RWPE2 (cell line): ENCODE measurements around the gene TENM4.

Source experiments
- ATAC-seq: fragments of 200-7000 bp; cut with Tn5 transposase; 3 replicates; pipeline ENCODE4 v1.9.1; 2021; ENCODE audit warnings: low read depth
- DNase-seq: peaks from one replicate; pipeline ENCODE4 v3.0.0-alpha.2; 2020; ENCODE audit warnings: low spot score
- H3K27ac ChIP-seq: fragments of 450-650 bp; 2 replicates; pipeline ENCODE4 v1.5.1; 2017; ENCODE audit warnings: mild to moderate bottlenecking; ENCODE audit not compliant: poor library complexity, severe bottlenecking
- H3K27me3 ChIP-seq: fragments of 250-450 bp; sonication (Bioruptor Pico); 2 replicates; pipeline ENCODE4 v1.5.1; 2021; ENCODE audit warnings: mild to moderate bottlenecking, moderate library complexity; ENCODE audit not compliant: insufficient read depth, poor library complexity, severe bottlenecking
- H3K36me3 ChIP-seq: fragments of 250-450 bp; sonication (Bioruptor Pico); 2 replicates; pipeline ENCODE4 v1.5.1; 2020; ENCODE audit warnings: low read depth, mild to moderate bottlenecking, moderate library complexity
- H3K4me1 ChIP-seq: fragments of 250-450 bp; sonication (Bioruptor Pico); 2 replicates; pipeline ENCODE4 v1.5.1; 2021; ENCODE audit warnings: mild to moderate bottlenecking, moderate library complexity; ENCODE audit not compliant: insufficient read depth, poor library complexity, severe bottlenecking
- H3K4me3 ChIP-seq: fragments of 250-450 bp; sonication (Bioruptor Pico); 2 replicates; pipeline ENCODE4 v1.5.1; 2021; ENCODE audit warnings: mild to moderate bottlenecking, moderate library complexity; ENCODE audit not compliant: severe bottlenecking
- H3K9me3 ChIP-seq: fragments of 250-450 bp; sonication (Bioruptor Pico); 2 replicates; pipeline ENCODE4 v1.5.1; 2021; ENCODE audit warnings: mild to moderate bottlenecking, moderate library complexity; ENCODE audit not compliant: severe bottlenecking
- TF ChIP-seq, protein P1 (sequence below): fragments of 450-650 bp; IDR thresholded peaks from one replicate; pipeline ENCODE4 v1.5.1; 2017; ENCODE audit warnings: mild to moderate bottlenecking, moderate library complexity; ENCODE audit not compliant: poor library complexity, severe bottlenecking

The TENM4 gene

DNA sequence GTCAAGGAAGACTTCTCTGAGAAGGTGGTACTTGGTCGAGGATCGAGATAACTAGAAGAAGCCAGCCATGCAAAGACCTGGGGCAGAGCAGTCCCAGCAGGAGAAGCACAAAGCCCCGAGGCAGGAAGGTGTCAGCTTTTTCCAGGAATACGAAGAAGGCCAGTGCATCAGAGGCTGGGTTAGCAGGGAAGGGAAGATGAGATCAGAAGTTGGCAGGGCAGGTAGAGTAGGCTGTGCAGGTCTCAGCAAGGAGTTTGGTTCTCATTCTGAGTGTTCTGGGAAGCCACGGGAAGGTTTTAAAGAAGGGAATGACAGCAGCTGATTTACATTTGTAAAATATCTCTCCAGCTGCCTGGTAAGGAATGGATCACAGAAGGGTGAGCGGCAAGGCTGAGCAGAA lies 111.3 kb downstream of the TENM4 start:
- no peak overlapping the region for H3K4me3 ChIP-seq
- ATAC-seq = no peak

DNA sequence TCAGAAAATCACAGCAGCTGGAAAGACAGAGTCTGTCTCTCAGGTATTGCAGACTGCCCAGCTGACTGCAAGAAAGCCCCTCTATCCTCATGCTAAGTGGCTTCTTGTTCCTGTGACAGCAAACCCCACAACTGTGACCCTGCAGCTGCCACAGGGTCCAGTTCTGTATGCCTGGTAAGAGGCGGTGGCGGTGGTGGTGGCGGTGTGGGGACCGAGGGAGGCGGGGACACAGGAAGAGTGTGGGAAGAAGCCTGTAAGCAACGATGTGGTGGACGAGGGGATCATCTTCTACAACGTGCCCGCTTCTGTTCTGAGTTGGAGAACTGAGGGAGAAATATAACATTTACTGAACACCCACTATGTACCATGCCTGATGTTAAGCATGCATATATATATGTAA lies 112.4 kb downstream of the TENM4 start:
- H3K27me3 ChIP-seq = no peaks in the 10 kb centered on the region
- ATAC-seq (no peak), DNase-seq (no peak)
- H3K36me3 ChIP-seq = no peaks in the 10 kb centered on the region
- no peaks in the 10 kb centered on the region for H3K9me3 ChIP-seq
- TF ChIP-seq, protein P1, sequence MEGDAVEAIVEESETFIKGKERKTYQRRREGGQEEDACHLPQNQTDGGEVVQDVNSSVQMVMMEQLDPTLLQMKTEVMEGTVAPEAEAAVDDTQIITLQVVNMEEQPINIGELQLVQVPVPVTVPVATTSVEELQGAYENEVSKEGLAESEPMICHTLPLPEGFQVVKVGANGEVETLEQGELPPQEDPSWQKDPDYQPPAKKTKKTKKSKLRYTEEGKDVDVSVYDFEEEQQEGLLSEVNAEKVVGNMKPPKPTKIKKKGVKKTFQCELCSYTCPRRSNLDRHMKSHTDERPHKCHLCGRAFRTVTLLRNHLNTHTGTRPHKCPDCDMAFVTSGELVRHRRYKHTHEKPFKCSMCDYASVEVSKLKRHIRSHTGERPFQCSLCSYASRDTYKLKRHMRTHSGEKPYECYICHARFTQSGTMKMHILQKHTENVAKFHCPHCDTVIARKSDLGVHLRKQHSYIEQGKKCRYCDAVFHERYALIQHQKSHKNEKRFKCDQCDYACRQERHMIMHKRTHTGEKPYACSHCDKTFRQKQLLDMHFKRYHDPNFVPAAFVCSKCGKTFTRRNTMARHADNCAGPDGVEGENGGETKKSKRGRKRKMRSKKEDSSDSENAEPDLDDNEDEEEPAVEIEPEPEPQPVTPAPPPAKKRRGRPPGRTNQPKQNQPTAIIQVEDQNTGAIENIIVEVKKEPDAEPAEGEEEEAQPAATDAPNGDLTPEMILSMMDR = no peak
- H3K4me1 ChIP-seq = no peaks in the 10 kb centered on the region
- no peak overlapping the region for H3K4me3 ChIP-seq
- H3K27ac ChIP-seq = no peak overlapping the region

More for the DNA sequence above, 111.3 kb downstream of the TENM4 start:
- Histone ChIP-seq H3K4me1 (no peaks in the 10 kb centered on the region), H3K27me3 (no peaks in the 10 kb centered on the region), H3K36me3 (no peaks in the 10 kb centered on the region), H3K27ac (no peak overlapping the region), H3K9me3 (no peaks in the 10 kb centered on the region)
- no peak for DNase-seq
- TF ChIP-seq, protein P1 = no peak

DNA sequence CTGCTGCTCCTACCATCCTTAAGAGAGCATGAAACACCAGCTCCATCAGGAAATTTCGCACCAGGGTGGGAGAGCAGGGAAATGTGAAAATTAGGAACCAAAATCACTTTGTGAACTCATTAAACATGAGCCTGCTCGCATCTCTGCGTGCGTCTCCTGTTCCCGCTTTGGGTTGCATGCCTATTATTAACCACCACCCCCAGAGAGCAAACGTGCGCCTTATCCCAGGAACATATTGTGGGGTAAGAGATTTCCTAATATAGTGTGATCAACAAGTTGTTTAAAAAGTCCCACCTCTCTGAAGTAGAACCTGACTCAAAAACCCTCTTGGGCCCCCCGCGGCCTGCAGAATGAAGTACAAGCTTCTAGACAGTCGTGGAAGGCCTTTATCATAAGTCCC lies 115.0 kb downstream of the TENM4 start:
- TF ChIP-seq, protein P1 = no peak
- no peaks in the 10 kb centered on the region for H3K9me3 ChIP-seq
- no peaks in the 10 kb centered on the region for H3K36me3 ChIP-seq
- H3K4me1 ChIP-seq = no peaks in the 10 kb centered on the region
- no peaks in the 10 kb centered on the region for H3K27me3 ChIP-seq
- no peak for ATAC-seq
- H3K27ac ChIP-seq = no peak overlapping the region
- no peak overlapping the region for H3K4me3 ChIP-seq
- no peak for DNase-seq

DNA sequence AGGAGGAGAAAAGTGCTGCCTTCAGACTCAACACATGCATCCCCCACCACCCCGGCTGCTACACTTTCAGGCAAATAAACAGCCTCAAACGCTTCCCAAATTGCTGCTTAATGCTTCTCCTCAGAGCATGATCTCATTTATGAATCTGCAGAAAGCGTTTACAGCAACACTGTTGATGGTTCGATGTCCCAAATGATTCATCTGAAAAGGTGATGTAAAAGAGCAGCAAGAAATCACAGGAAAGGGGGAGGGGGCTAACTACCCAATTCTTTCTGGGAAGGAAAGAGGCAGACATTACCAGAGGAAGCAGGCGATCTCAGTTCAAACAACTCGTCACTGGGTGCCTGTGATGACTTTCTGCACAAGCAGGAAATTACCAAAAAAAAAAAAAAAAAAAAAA lies 119.6 kb downstream of the TENM4 start:
- no peaks in the 10 kb centered on the region for H3K4me1 ChIP-seq
- ATAC-seq = no peak
- TF ChIP-seq, protein P1 = no peak
- no peak overlapping the region for H3K4me3 ChIP-seq
- no peaks in the 10 kb centered on the region for H3K9me3 ChIP-seq
- H3K36me3 ChIP-seq = no peaks in the 10 kb centered on the region
- H3K27ac ChIP-seq = no peak overlapping the region
- no peaks in the 10 kb centered on the region for H3K27me3 ChIP-seq
- DNase-seq = no peak

DNA sequence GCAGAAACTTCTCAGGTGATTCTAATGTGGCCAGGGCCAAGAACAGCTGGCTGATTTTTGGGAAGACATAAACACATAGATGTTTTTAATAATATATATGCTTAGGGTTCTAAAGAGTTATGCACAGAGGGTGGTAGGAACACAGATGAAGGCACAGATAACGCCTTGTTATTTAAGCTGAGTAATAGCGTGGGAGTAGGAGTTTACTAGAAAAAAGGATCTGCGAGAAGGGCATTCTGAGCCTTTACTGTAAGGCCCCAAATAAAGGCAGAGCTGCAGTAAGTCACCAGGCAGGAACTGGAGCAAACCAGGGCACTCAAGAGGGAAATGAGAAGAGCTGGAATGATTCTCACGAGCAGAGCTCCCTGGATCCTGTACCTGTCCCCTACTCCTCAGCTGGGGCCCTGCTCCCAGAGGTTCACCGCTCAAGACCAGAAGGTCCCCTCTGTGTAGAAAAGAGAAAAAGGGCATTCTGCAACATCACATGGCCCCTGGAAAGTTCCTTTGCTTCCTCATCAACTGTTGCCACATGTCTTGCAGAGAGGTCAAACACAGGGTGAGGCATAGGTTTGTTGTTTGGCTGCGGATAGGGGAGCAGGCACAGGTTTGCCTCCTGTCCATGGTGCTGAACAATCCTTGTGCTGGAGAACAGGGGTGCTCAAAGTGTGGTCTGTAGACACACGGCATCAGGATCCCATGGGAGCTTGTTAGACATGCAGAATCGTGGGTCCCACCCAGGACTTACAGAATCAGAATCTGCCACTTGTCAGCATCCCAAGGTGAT lies 125.7 kb downstream of the TENM4 start:
- ATAC-seq = peak; percentile 53; the same call in 1 of the 3 replicates
- Histone ChIP-seq H3K4me3 (no peak overlapping the region), H3K27ac (no peak overlapping the region), H3K9me3 (no peaks in the 10 kb centered on the region), H3K36me3 (no peaks in the 10 kb centered on the region), H3K27me3 (no peaks in the 10 kb centered on the region), H3K4me1 (no peaks in the 10 kb centered on the region)
- no peak for DNase-seq
- TF ChIP-seq, protein P1 = no peak
